ENCODE measurements around the gene HSD17B12. TPM values are rescaled to one million over a fixed set of nuclear protein-coding genes. Genes with fewer than 3 reads are reported as not detected.

HSD17B12 gene
- total RNA-seq, 1 donor from 2014 or later = 83.6 TPM

DNA sequence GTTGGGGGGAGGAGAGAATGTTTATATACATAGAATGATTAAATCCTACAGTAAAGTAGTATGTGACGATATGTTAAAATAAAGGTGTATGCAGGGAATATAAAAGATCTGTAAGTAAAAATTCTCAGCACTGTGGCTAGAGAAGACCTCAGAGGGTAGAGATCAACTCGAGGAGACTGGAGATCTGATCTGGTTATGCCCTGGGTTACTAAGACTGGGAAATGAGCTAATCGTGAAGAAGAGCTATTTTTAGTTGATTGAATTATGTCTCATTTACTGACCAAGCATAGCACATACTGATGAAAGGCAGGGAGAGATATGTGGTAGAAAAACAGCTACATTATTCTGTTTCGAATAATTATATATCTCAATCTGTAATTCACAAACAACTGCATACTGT is 157.3 kb downstream of the HSD17B12 start:
- H3K27me3 ChIP-seq (ENCODE audit: low read depth) = no peaks in the 10 kb centered on the region
- H3K4me1 ChIP-seq = peaks cover 23% of the 10 kb centered on the region
- no peak for TF ChIP-seq CTCF (IDR thresholded peaks at IDR 0.05; ENCODE audit: borderline replicate concordance)
- H3K27ac ChIP-seq (replicated peaks) = no peak overlapping the region
- H3K9me3 ChIP-seq (replicated peaks) = no peaks in the 10 kb centered on the region
- peaks cover 19% of the 10 kb centered on the region for H3K36me3 ChIP-seq
- intact Hi-C loops (cut with micrococcal nuclease) = no loop called here
- no peak for DNase-seq
- no peak overlapping the region for H3K4me3 ChIP-seq

DNA sequence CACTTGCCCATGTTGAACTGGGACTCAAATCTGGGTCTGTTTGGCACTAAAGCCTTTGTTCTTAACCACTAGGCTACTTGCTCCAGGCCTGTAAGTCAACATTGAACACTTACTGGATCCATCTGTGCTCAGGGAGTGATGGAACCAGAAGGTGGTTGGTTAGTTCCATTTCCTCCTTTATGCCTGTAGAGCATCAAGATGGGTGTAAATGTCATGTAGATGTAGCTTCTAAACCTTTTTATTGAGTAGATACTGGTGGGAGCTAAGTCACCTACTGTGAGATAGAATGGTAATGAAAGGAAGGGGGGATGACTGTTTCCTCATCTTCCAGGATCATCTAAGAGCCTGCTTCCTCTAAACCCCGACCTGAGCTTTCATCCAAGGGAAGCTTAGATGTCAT is 161.5 kb downstream of the HSD17B12 start:
- no peak for DNase-seq
- Histone ChIP-seq H3K36me3 (peaks cover 19% of the 10 kb centered on the region), H3K9me3 (replicated peaks) (no peaks in the 10 kb centered on the region), H3K4me3 (no peak overlapping the region), H3K27me3 (ENCODE audit: low read depth) (no peaks in the 10 kb centered on the region), H3K27ac (replicated peaks) (no peak overlapping the region), H3K4me1 (peaks cover 14% of the 10 kb centered on the region)
- TF ChIP-seq CTCF (IDR thresholded peaks at IDR 0.05; ENCODE audit: borderline replicate concordance) = no peak
- intact Hi-C loops (cut with micrococcal nuclease) = no loop called here

GRCh38 chr11:43845816-43846215 is 165.3 kb downstream of the HSD17B12 start:
- H3K36me3 ChIP-seq = peaks cover 8% of the 10 kb centered on the region

GRCh38 chr11:43852057-43852636 is 171.6 kb downstream of the HSD17B12 start:
- intact Hi-C loops (cut with micrococcal nuclease) = no loop called here

More at GRCh38 chr11:43845816-43846215, 165.3 kb downstream of the HSD17B12 start:
- no peak for DNase-seq
- Histone ChIP-seq H3K4me3 (no peak overlapping the region), H3K4me1 (peaks cover 4% of the 10 kb centered on the region), H3K27me3 (ENCODE audit: low read depth) (no peaks in the 10 kb centered on the region), H3K9me3 (replicated peaks) (no peaks in the 10 kb centered on the region), H3K27ac (replicated peaks) (no peak overlapping the region)
- intact Hi-C loops (cut with micrococcal nuclease) = no loop called here
- TF ChIP-seq CTCF (IDR thresholded peaks at IDR 0.05; ENCODE audit: borderline replicate concordance) = no peak

GRCh38 chr11:43853781-43854180 is 173.2 kb downstream of the HSD17B12 start:
- Histone ChIP-seq H3K27me3 (ENCODE audit: low read depth) (no peaks in the 10 kb centered on the region), H3K9me3 (replicated peaks) (no peaks in the 10 kb centered on the region), H3K27ac (replicated peaks) (no peak overlapping the region), H3K4me1 (no peaks in the 10 kb centered on the region), H3K36me3 (peaks cover 27% of the 10 kb centered on the region), H3K4me3 (no peak overlapping the region)
- no peak for DNase-seq
- no peak for TF ChIP-seq CTCF (IDR thresholded peaks at IDR 0.05; ENCODE audit: borderline replicate concordance)
- intact Hi-C loops (cut with micrococcal nuclease) = no loop called here

More at GRCh38 chr11:43852057-43852636, 171.6 kb downstream of the HSD17B12 start:
- peaks cover 3% of the 10 kb centered on the region for H3K4me1 ChIP-seq
- H3K36me3 ChIP-seq = peaks cover 27% of the 10 kb centered on the region
- no peaks in the 10 kb centered on the region for H3K9me3 ChIP-seq (replicated peaks)
- H3K27me3 ChIP-seq (ENCODE audit: low read depth) = no peaks in the 10 kb centered on the region
- no peak overlapping the region for H3K4me3 ChIP-seq
- TF ChIP-seq CTCF (IDR thresholded peaks at IDR 0.05; ENCODE audit: borderline replicate concordance) = peak; percentile 80
- H3K27ac ChIP-seq (replicated peaks) = no peak overlapping the region
- DNase-seq = no peak

Measured in left ventricle myocardium inferior (tissue), 1 donor.